Loucy (cell line): ENCODE data around the gene MTHFSD.

Source experiments
- CTCF ChIP-seq: fragments of 200-600 bp; sonication (generic); conservative IDR thresholded peaks from 2 replicates; pipeline ENCODE4 v1.5.1; 2014; ENCODE audit warnings: mild to moderate bottlenecking, antibody characterized with exemption, low read length
- EZH2phosphoT487 ChIP-seq: fragments of 200-600 bp; IDR thresholded peaks from 2 replicates; pipeline ENCODE4 v1.6.1; 2018; ENCODE audit warnings: antibody characterized with exemption, mild to moderate bottlenecking, moderate library complexity, borderline replicate concordance

GRCh38 chr16:86515777-86516622, 39.0 kb downstream of the MTHFSD start:
- TF ChIP-seq CTCF (no peak), EZH2phosphoT487 (no peak)
